Left lobe of liver (tissue), 2 donors: ENCODE results near the gene LSS. TPM values are rescaled to one million over a fixed set of nuclear protein-coding genes. Genes with fewer than 3 reads are reported as not detected.
A peak's percentile ranks its signal among the peaks of the same experiment; 100 is the strongest.

Experiments
- ATAC-seq: fragments of 200-7000 bp; cut with Tn5 transposase; one replicate; pipeline ENCODE4 v1.9.1; 2020; ENCODE audit warnings: mild to moderate bottlenecking, moderate library complexity
- DNase-seq: peaks from one replicate; pipeline ENCODE4 v3.0.0-alpha.2; 2020; ENCODE audit warnings: low spot score
- total RNA-seq: library from RNA; stranded (reverse); gene quantifications from one replicate; pipeline ENCODE4 v1.2.1, GENCODE V29; 2021
- donor health status: DM: no; HTN: no; CAD: no; lungs with moderate emphysema.
- donor health status: DM: no; HTN: yes; CAD: no.

LSS gene
- total RNA-seq = 67.9 TPM

DNA sequence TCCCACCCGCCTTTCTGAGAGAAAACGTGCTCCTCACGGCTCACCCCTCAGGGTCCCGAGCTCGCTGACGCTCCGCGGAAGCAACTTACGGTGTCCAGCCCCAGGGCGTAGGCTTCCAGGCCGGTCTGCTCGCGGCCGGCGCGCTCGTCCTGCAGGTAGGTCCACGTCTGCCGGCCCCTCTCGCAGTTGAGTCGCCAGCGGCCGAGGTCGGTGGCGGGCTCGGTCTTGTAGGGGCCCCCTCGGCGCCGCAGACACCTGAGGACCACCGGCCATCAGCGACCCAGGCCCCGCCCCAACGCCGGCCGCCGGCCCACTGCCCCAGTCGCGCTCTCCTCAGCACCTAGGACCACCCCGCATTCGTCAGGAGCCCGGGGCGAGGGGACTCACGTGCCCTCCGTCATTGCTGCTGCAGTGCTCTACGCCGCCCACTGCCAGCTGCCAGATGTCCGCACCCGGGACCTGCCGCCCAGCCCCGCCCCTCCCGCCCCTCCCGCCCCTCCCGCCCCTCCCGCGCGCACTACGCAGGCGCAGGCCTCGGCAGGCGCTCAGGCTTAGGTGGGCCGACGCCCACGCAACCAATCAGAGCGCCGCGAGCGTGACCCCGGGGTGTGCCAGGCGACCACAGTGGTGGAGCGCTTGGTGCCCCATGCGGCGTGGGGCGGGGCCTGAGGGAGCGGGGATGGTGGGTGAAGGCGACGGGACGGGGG is at the start of gene LSS:
TSS of gene LSS (minus strand) at position 430 of the 707 bp plus-strand sequence. CDS start at position 401, 29 bp downstream.
- ATAC-seq (peak; percentile 80), DNase-seq (peak; percentile 99)

GRCh38 chr21:46274797-46275390 is 46.3 kb upstream of the LSS start:
- DNase-seq (no peak), ATAC-seq (no peak)

DNA sequence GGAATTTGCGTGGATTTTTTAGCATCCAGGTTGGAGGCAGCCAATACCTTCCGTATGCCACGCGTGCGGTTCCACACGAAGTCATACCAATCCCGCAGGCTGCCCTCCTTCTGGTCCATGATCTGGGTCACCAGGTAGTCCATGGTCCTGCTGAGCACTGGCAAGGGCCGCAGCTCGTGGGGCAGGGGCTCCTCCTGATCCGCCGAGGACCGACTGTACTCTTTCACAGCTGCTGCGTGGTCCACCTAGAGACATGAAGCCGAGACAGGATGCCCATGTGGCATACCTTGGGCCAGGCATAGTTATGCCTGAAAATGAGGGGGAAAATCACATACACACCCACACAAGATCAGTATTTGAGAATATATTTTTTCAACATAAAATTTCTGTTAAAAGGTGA is 44.8 kb upstream of the LSS start:
- DNase-seq = no peak
- ATAC-seq = no peak

- ATAC-seq = no peak
- DNase-seq = no peak
Observed at GRCh38 chr21:46269466-46269865, 40.9 kb upstream of the LSS start.

GRCh38 chr21:46268371-46268770 is 39.8 kb upstream of the LSS start:
- ATAC-seq (no peak), DNase-seq (no peak)

- ATAC-seq (no peak), DNase-seq (no peak)
Observed at GRCh38 chr21:46266946-46267345, 38.4 kb upstream of the LSS start.

DNA sequence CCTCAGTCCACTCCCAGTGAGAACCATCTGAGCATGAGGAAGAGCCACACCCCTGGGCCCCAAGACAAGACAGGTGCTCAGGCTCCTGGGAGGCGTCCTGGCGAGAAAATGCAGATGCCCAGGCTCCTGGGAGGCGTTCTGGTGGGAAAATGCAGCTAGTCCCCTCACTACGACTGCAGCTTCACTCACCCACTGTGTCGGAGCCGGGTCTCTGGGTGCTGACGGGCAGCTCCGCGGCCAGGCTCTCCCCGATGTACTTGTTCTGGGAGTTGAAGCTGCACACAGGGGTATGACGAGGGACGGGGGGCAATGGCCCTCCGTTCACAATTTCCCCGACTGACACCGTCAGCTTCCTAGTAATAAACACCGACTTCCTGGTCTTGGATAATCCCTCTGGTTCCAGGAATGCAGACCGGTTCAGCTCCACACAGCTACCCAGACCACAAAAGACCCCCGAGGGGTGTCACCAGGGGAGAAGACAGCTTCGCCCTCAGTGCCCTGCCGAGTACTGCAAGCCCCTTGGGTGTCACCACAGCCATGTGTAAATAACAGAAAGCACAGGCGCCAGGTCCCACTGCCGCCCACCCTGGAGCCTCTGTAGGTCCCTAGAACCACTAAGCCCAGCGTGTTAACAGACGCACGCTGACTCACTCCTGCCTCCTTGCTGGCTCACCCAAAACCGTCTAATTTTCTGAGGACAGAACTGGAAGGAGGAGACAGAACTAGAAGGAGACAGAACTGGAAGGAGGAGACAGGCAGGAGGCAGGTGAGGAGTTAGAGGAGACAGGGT is 37.4 kb upstream of the LSS start:
- DNase-seq (no peak), ATAC-seq (peak; percentile 19)

GRCh38 chr21:46264690-46265144 is 36.1 kb upstream of the LSS start:
- DNase-seq = no peak
- peak; percentile 9 for ATAC-seq

DNA sequence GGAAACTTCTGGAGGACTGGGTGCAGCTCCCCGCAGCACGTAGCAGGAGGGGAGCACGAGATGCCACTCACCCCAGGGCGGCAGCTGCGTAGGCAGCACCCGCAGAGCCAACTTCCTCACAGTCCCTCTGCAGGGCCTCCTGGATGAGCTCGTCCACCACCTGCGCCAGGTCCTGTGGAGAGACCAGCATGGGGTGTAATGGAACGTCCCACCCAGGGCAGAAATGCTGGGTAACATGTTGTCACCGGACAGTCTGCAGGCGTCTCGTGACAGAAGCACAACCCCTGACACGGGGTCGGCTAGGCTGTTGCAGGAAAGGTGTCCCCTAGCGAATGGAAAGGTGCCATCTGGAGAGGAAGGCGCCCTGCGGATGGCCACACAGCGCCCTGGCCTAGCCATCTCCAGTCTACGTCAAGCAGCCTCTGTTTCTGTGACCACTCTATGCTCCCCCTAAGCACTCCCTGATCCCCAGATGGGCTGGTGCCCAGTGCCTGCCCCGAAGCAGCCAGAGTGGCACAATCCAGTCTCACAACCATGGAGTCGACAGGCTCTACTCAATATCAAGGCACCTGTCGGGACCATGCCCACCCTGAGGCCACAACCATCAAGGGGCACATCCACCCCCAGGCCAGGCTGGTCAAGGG is 35.6 kb upstream of the LSS start:
- DNase-seq (no peak), ATAC-seq (no peak)

- DNase-seq (no peak), ATAC-seq (no peak)
Observed at GRCh38 chr21:46256501-46256994, 28.0 kb upstream of the LSS start.

GRCh38 chr21:46255758-46256337 is 27.3 kb upstream of the LSS start:
- no peak for ATAC-seq

DNA sequence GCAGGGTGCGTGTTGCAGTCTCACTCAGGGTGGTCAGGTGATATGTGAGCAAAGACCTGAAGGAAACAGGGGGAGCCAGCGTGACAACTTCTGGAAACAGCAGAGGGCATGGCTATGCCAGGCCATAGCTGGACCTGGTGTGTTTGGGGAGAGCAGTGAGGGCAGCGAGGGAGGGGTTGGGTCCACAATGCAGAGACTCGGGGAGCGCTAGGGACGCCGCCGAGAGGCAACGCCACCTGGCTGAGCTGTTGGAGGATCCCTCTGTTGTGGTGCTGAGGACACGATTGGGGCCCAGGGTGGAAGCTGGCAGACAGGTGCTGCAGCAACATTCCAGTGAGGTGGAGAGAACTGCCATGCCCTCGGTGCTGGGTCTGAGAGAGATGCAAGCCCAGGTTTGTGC is 26.6 kb upstream of the LSS start:
- DNase-seq = no peak
- ATAC-seq = no peak

More at GRCh38 chr21:46255758-46256337, 27.3 kb upstream of the LSS start:
- no peak for DNase-seq

DNA sequence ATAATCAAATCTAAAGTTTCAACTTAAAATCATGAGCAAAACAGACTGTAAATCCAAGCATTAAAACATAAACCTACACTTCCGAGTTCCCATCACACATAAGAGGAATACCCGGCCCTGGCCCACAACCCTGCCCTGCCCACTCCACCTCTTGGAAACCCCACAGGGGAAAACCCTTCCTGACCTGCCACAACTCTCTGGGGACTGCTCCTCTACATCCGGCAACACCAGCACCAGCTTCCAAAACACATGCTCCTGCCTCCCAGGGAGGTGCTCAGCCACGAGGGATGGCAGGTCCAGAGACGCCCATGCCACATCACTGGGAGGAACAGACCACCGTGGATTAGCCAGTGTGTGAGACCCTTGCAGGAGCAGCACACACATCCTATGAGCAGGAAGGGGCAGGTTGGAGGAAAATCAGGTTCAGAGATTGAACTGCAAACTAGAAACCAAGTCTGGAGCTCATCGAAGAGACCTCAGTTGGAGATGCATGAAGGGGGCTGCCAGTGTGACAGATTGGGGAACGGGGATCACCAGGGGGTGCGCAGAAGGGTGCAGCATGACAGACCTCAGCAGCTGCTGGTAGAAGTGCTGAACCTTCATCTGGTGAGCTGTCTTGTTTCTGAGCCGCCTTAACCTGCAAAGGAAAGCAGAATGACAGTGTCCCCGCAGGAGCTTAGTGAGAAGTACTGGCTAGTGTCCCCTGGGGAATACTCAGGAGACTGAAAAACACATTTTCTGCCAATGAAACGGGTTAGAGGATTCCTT is 25.8 kb upstream of the LSS start:
- DNase-seq (no peak), ATAC-seq (no peak)

DNA sequence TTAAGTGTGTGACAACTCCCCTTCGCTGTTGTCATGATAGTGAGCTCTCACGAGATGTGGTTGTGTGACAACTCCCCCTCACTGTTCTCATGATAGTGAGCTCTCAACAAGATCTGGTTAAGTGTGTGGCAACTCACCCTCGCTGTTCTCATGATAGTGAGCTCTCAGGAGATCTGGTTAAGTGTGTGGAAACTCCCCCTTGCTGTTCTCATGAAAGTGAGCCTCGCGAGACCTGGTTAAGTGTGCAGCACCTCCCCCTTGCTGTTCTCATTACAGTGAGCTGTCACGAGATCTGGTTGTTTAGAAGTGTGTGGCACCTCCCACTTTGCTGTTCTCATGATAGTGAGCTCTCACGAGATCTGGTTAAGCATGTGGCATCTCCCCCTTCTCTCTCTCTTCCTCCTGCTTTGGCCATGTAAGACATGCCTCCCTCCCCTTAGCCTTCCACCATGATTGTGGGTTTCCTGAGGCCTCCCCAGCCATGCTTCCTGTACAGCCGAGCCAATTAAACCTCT is 25.1 kb upstream of the LSS start:
- ATAC-seq (no peak), DNase-seq (no peak)

- DNase-seq (no peak), ATAC-seq (no peak)
Observed at GRCh38 chr21:46252840-46253239, 24.3 kb upstream of the LSS start.

GRCh38 chr21:46250146-46250725 is 21.7 kb upstream of the LSS start:
- no peak for ATAC-seq
- no peak for DNase-seq

DNA sequence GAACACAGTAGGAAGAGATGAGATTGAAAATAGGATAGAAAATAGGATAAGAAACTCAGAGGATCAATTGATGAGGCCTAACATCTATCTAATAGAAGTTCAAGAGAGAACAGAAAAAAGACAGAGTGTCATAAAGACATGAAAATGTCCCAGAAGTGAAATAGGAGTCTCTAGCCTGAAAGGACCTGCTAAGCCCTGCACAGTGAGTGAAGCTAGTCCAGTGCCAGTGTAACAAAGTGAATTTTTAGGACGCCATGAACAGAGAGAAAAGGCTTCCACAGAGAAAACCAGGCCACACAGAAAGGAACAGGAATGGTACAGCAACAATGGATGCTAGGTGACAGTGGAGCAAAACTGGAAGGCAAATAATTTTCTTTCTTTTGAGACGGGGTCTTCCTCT is 20.3 kb upstream of the LSS start:
- DNase-seq (no peak), ATAC-seq (no peak)

- no peak for DNase-seq
- ATAC-seq = no peak
Observed at GRCh38 chr21:46248422-46248782, 19.8 kb upstream of the LSS start.

DNA sequence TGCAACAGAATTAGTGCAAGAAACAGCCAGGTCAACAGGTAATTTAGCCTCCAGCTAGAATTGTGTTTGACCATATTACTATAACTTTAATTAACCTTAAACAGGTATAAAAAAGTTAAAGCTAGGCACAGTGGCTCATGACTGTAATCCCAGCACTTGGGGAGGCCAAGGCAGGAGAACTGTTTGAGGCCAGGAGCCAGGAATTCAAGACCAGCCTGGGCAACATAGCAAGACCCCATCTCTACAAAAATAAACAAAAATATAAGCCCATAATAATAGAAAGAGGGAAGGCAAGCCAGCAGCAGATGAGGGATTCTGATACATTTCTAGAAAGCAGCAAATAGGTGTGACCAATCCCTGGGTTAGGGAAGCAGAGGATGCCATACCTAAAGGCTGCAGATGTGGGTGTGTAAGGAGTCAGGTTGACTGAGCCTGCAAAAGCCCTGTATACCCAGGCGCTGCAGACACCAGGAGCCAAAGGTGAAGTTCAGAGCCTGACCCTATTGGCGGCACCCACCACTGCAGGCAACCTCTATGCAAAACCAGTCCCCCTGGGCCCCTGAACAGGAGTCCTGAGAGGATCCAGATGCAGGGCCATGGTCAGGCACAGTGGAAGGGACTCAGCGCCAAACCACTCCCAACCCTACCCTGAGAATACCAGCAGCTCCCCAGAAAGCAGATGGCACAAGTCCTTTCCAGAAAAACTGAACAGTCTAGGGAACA is 19.3 kb upstream of the LSS start:
- no peak for ATAC-seq

More for the DNA sequence above, 19.3 kb upstream of the LSS start:
- DNase-seq = no peak
